ENCODE measurements around the gene RPL31. TPM values are rescaled to one million over a fixed set of nuclear protein-coding genes. Genes with fewer than 3 reads are reported as not detected.

RPL31 gene
- total RNA-seq (1,000 to 10,000 TPM in 4 of 5 donors, 100 to 1,000 TPM in 1; 272 to 1,474 (median 1,038) TPM), polyA plus RNA-seq (1,000 to 10,000 TPM; 5,640 to 7,137 (median 6,556) TPM)
- long read RNA-seq, donor 1, transcript RPL31-201 (5 exons, 1,865 nt): major isoform, 461 of 885 reads
- long read RNA-seq, donor 1, transcript RPL31-205 (4 exons, 716 nt): minor isoform, 18 of 885 reads
- long read RNA-seq, donor 1, transcript RPL31-208 (4 exons, 825 nt): minor isoform, 259 of 885 reads
- long read RNA-seq, donor 1, transcript RPL31-203 (5 exons, 1,110 nt): minor isoform, 13 of 885 reads
- long read RNA-seq, donor 1, partial matches to known transcripts: 99 of 885 reads
- long read RNA-seq, donor 1, other reads (novel, unspliced or antisense): 21 of 885 reads
- long read RNA-seq, donor 2, transcript RPL31-208 (4 exons, 825 nt): minor isoform, 282 of 1,015 reads
- long read RNA-seq, donor 2, transcript RPL31-211 (3 exons, 357 nt): minor isoform, 11 of 1,015 reads
- long read RNA-seq, donor 2, transcript RPL31-201 (5 exons, 1,865 nt): major isoform, 566 of 1,015 reads
- long read RNA-seq, donor 2, transcript RPL31-205 (4 exons, 716 nt): minor isoform, 26 of 1,015 reads
- long read RNA-seq, donor 2, partial matches to known transcripts: 71 of 1,015 reads
- long read RNA-seq, donor 2, other reads (novel, unspliced or antisense): 45 of 1,015 reads
- long read RNA-seq, donor 3, transcript RPL31-211 (3 exons, 357 nt): minor isoform, 14 of 1,201 reads
- long read RNA-seq, donor 3, transcript RPL31-205 (4 exons, 716 nt): minor isoform, 17 of 1,201 reads
- long read RNA-seq, donor 3, transcript RPL31-201 (5 exons, 1,865 nt): major isoform, 708 of 1,201 reads
- long read RNA-seq, donor 3, transcript RPL31-208 (4 exons, 825 nt): minor isoform, 328 of 1,201 reads
- long read RNA-seq, donor 3, partial matches to known transcripts: 66 of 1,201 reads
- long read RNA-seq, donor 3, other reads (novel, unspliced or antisense): 59 of 1,201 reads
- long read RNA-seq, donor 4, transcript RPL31-208 (4 exons, 825 nt): minor isoform, 66 of 228 reads
- long read RNA-seq, donor 4, transcript RPL31-201 (5 exons, 1,865 nt): major isoform, 141 of 228 reads
- long read RNA-seq, donor 4, partial matches to known transcripts: 15 of 228 reads
- long read RNA-seq, donor 4, other reads (novel, unspliced or antisense): 0 of 228 reads
- long read RNA-seq, donor 5, transcript RPL31-205 (4 exons, 716 nt): minor isoform, 29 of 1,720 reads
- long read RNA-seq, donor 5, transcript RPL31-201 (5 exons, 1,865 nt): major isoform, 1,101 of 1,720 reads
- long read RNA-seq, donor 5, transcript RPL31-208 (4 exons, 825 nt): minor isoform, 378 of 1,720 reads
- long read RNA-seq, donor 5, transcript RPL31-202 (3 exons, 641 nt): minor isoform, 11 of 1,720 reads
- long read RNA-seq, donor 5, partial matches to known transcripts: 100 of 1,720 reads
- long read RNA-seq, donor 5, other reads (novel, unspliced or antisense): 76 of 1,720 reads
- long read RNA-seq, donor 6: 0 reads
- long read RNA-seq, donor 7, transcript RPL31-205 (4 exons, 716 nt): minor isoform, 50 of 2,435 reads
- long read RNA-seq, donor 7, transcript RPL31-208 (4 exons, 825 nt): minor isoform, 595 of 2,435 reads
- long read RNA-seq, donor 7, transcript RPL31-201 (5 exons, 1,865 nt): major isoform, 1,427 of 2,435 reads
- long read RNA-seq, donor 7, transcript RPL31-203 (5 exons, 1,110 nt): minor isoform, 18 of 2,435 reads
- long read RNA-seq, donor 7, partial matches to known transcripts: 230 of 2,435 reads
- long read RNA-seq, donor 7, other reads (novel, unspliced or antisense): 81 of 2,435 reads
- long read RNA-seq, donor 8, transcript RPL31-208 (4 exons, 825 nt): minor isoform, 414 of 2,018 reads
- long read RNA-seq, donor 8, transcript RPL31-202 (3 exons, 641 nt): minor isoform, 17 of 2,018 reads
- long read RNA-seq, donor 8, transcript RPL31-205 (4 exons, 716 nt): minor isoform, 46 of 2,018 reads
- long read RNA-seq, donor 8, transcript RPL31-201 (5 exons, 1,865 nt): major isoform, 1,359 of 2,018 reads
- long read RNA-seq, donor 8, partial matches to known transcripts: 96 of 2,018 reads
- long read RNA-seq, donor 8, other reads (novel, unspliced or antisense): 58 of 2,018 reads
- long read RNA-seq, donor 9, transcript RPL31-205 (4 exons, 716 nt): minor isoform, 56 of 2,572 reads
- long read RNA-seq, donor 9, transcript RPL31-201 (5 exons, 1,865 nt): major isoform, 1,395 of 2,572 reads
- long read RNA-seq, donor 9, transcript RPL31-208 (4 exons, 825 nt): minor isoform, 630 of 2,572 reads
- long read RNA-seq, donor 9, transcript RPL31-211 (3 exons, 357 nt): minor isoform, 21 of 2,572 reads
- long read RNA-seq, donor 9, partial matches to known transcripts: 377 of 2,572 reads
- long read RNA-seq, donor 9, other reads (novel, unspliced or antisense): 63 of 2,572 reads
- long read RNA-seq, donor 10, transcript RPL31-208 (4 exons, 825 nt): minor isoform, 177 of 848 reads
- long read RNA-seq, donor 10, transcript RPL31-201 (5 exons, 1,865 nt): major isoform, 559 of 848 reads
- long read RNA-seq, donor 10, transcript RPL31-205 (4 exons, 716 nt): minor isoform, 22 of 848 reads
- long read RNA-seq, donor 10, transcript RPL31-203 (5 exons, 1,110 nt): minor isoform, 11 of 848 reads
- long read RNA-seq, donor 10, partial matches to known transcripts: 31 of 848 reads
- long read RNA-seq, donor 10, other reads (novel, unspliced or antisense): 31 of 848 reads

DNA sequence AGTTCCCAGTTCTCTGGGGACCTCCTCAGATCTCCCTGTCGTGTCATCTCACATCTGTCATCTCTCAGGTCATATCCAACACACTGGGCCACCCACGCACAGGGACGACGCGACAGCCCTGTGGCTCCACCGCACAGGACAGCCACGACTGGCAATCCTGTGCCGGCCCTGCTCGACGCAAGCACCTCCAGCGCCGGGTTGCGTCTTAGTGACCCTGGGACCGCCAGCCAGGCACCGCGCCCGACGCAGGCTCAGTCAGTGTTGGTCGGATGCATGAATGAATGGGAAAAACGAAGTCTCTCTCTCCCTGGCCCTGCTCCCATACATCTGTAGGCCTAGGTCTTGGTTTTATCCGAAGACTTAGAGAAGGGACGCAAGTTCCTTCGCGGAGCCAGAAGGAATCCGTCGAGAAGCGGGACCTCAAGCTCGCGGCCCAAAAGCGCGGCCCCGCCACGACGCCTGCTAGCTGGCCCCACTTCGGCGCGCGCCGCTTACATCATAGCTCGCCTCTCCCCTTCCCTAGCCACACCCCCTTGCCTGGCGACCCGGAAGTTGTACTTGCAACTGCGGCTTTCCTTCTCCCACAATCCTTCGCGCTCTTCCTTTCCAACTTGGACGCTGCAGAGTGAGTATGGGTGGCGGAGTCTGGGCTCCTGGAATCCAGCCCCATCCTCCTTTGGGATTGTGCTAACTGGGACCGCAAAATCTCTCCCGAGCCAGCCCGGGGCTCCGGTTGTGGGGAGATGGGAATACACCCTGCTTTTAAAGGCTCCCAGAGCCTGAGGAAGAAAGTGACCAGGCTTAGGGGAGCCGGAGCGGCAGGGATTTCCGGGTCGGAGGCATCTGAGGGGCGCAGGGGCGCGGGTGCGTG lies at the start of gene RPL31:
TSS of gene RPL31 (plus strand) at position 599 of the 871 bp plus-strand sequence. CDS start 413 bp downstream, outside the sequence.
- intact Hi-C loops (cut with DNase I; ENCODE audit: low total_unique reads): no loop called here
- DNase-seq: peak; percentile 97 to 99
- H3K27ac ChIP-seq: peak within 1 kb of the TSS; percentile 87 to 94 (median 91)
- no peaks in the 10 kb centered on the region for H3K27me3 ChIP-seq
- 3 to 6% (median 4%) methylated on average over 55 to 59 of the region's 59 CpGs for WGBS, 5 donors
- H3K4me3 ChIP-seq: peak within 1 kb of the TSS; percentile 70 to 92 (median 82)
- H3K36me3 ChIP-seq: peaks cover 34 to 39% (median 36%) of the 10 kb centered on the region in 4 donors
- H3K9me3 ChIP-seq: no peaks in the 10 kb centered on the region
- TF ChIP-seq, protein P1, sequence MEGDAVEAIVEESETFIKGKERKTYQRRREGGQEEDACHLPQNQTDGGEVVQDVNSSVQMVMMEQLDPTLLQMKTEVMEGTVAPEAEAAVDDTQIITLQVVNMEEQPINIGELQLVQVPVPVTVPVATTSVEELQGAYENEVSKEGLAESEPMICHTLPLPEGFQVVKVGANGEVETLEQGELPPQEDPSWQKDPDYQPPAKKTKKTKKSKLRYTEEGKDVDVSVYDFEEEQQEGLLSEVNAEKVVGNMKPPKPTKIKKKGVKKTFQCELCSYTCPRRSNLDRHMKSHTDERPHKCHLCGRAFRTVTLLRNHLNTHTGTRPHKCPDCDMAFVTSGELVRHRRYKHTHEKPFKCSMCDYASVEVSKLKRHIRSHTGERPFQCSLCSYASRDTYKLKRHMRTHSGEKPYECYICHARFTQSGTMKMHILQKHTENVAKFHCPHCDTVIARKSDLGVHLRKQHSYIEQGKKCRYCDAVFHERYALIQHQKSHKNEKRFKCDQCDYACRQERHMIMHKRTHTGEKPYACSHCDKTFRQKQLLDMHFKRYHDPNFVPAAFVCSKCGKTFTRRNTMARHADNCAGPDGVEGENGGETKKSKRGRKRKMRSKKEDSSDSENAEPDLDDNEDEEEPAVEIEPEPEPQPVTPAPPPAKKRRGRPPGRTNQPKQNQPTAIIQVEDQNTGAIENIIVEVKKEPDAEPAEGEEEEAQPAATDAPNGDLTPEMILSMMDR (IDR thresholded peaks at IDR 0.05): no peak
- TF ChIP-seq POLR2A (IDR thresholded peaks at IDR 0.05) (peak in 1 of 4 donors; percentile 65), POLR2AphosphoS5 (IDR thresholded peaks at IDR 0.05) (peak; percentile 94 to 99 (median 97))
- H3K4me1 ChIP-seq: peaks cover 13 to 49% (median 33%) of the 10 kb centered on the region in 4 donors

DNA sequence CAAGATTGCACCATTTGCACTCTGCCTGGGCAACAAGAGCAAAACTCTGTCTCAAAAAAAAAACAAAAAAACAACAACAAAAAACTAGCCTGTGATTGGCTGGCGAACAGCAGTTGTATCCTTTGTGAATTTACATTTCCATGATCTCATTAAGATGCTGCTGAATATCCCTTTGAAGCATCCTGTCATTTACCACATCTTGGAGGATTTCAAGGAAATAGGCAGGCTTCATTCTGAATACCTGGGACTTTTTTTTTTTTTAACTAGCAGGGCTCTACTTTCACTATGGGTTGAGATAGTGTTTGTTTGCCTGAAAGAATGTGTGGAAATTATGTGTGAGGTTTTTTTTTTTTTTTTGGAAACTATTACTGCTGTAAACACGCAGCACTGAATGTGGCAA lies 49.6 kb upstream of the RPL31 start:
- peaks cover 0 to 27% (median 22%) of the 10 kb centered on the region in 4 donors for H3K36me3 ChIP-seq
- H3K4me3 ChIP-seq: no peak overlapping the region
- TF ChIP-seq EP300 (IDR thresholded peaks at IDR 0.05) (no peak), POLR2A (IDR thresholded peaks at IDR 0.05) (no peak), POLR2AphosphoS5 (IDR thresholded peaks at IDR 0.05) (no peak)
- TF ChIP-seq, protein P1 (IDR thresholded peaks at IDR 0.05): no peak
- DNase-seq: no peak
- H3K9me3 ChIP-seq: no peaks in the 10 kb centered on the region
- intact Hi-C loops (cut with DNase I; ENCODE audit: low total_unique reads): no loop called here
- H3K27me3 ChIP-seq: no peaks in the 10 kb centered on the region
- no peak overlapping the region for H3K27ac ChIP-seq
- 69 to 85% (median 81%) methylated on average over 2 of the region's 2 CpGs for WGBS, 5 donors
- H3K4me1 ChIP-seq: peaks cover 0 to 10% (median 4%) of the 10 kb centered on the region in 4 donors

Data from stomach (tissue), 19 donors.